Myometrial cell (primary cell): ENCODE measurements around the gene GPR25. TPM values are rescaled to one million over a fixed set of nuclear protein-coding genes. Genes with fewer than 3 reads are reported as not detected.

Source experiments
- total RNA-seq: library from RNA; depleted of rRNA; stranded (reverse); fragments of >200 nt; gene quantifications from 2 replicates; pipeline ENCODE4 v1.2.3, GENCODE V29; 2015

GPR25 gene
- not detected in 2 replicates for total RNA-seq

GRCh38 chr1:200872446-200873115, at the start of gene GPR25:
GPR25 (plus strand) TSS chr1:200872981; CDS start chr1:200873038, 57 bp downstream.

GRCh38 chr1:200894712-200895442, 22.1 kb downstream of the GPR25 start, which contains the start of gene INAVA:
INAVA (plus strand) TSS chr1:200894900; CDS start chr1:200898401, 3,501 bp downstream.

Other genes with a start within 250 kb of the GPR25 start
- 13.3 and 14.4 TPM in 2 replicates for gene DDX59, start 203.1 kb upstream of the GPR25 start, total RNA-seq
- 10.4 and 12.8 TPM in 2 replicates for gene CAMSAP2, start 134.1 kb upstream of the GPR25 start, total RNA-seq
- not detected in 2 replicates for gene INAVA, start 21.9 kb downstream of the GPR25 start, total RNA-seq
- 1.4 and 1.8 TPM in 2 replicates for gene KIF21B, start 150.7 kb downstream of the GPR25 start, total RNA-seq
- gene CACNA1S, start 239.4 kb downstream of the GPR25 start, total RNA-seq, result not detected in 2 replicates